Gastroesophageal sphincter (tissue), 2 donors: ENCODE measurements around the gene LSG1.
"Not testable (repeated sequence)": the region's sequence is repeated elsewhere in the genome, so short reads cannot be mapped to it uniquely, and the experiment has no call there.

Experiments used
- POLR2A ChIP-seq, 2 donors: fragments of 450-650 bp; IDR thresholded peaks; one replicate each; pipeline ENCODE4 v1.6.1; 2017; ENCODE audit warnings: antibody characterized with exemption in 2 of 2, mild to moderate bottlenecking in 2 of 2, moderate library complexity in 1 of 2
- POLR2AphosphoS5 ChIP-seq: sonication (generic); formaldehyde crosslinking; IDR thresholded peaks from one replicate; pipeline ENCODE4 v1.6.1; 2017; ENCODE audit warnings: antibody characterized with exemption

DNA sequence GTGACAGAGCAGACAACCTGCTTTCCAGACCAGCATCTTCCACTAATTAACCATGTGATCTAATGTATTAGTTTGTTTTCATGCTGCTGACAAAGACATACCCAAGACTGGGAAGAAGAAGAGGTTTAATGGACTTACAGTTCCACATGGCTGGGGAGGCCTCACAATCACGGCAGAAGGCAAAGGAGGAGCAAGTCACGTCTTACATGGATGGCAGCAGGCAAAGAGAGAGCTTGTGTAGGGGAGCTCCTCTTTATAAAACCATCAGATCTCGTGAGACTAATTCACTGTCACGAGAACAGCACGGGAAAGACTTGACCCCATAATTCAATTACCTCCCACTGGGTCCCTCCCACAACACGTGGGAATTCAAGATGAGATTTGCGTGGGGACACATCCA, 66.7 kb downstream of the LSG1 start:
- not testable (repeated sequence) for TF ChIP-seq POLR2AphosphoS5; POLR2A (IDR thresholded peaks at IDR 0.05)
